B cell (primary cell): Measurements from ENCODE around the gene CNBP. TPM values are rescaled to one million over a fixed set of nuclear protein-coding genes. Genes with fewer than 3 reads are reported as not detected.

ENCODE experiments used
- ATAC-seq: fragments of 200-7000 bp; cut with Tn5 transposase; one replicate; pipeline ENCODE4 v1.10.0; 2021; ENCODE audit warnings: low read depth, mild to moderate bottlenecking, moderate number of reproducible peaks, moderate library complexity
- CTCF ChIA-PET: fragments of 350-600 bp; sonication (Branson Sonifier 250); formaldehyde crosslinking; loops from one replicate; lab custom pipeline; 2021; ENCODE audit warnings: antibody characterized with exemption, inconsistent platforms; lab: Charles Lee
- POLR2A ChIA-PET: fragments of 350-600 bp; sonication (Branson Sonifier 250); formaldehyde crosslinking; loops from one replicate; lab custom pipeline; 2021; ENCODE audit warnings: antibody characterized with exemption; lab: Charles Lee
- DNase-seq: peaks from one replicate; pipeline ENCODE4 v3.0.0; 2013
- H2AFZ ChIP-seq: 2 replicates; pipeline ENCODE4 v1.6.1; 2012; ENCODE audit warnings: mild to moderate bottlenecking, low read depth, low read length; ENCODE audit not compliant: insufficient read depth, poor library complexity, severe bottlenecking
- H3K27ac ChIP-seq, 2 donors: 1 replicate in 1 of 2; 2 replicates in 1 of 2; pipeline ENCODE4 v1.5.1; 2012 to 2013; ENCODE audit warnings: low read length in 2 of 2, mild to moderate bottlenecking in 2 of 2, moderate library complexity in 1 of 2
- H3K27me3 ChIP-seq, 4 experiments: fragments of 200-600 bp in 1 of 4; sonication (generic) in 1 of 4; replicated peaks in 1 of 4; 1 replicate in 2 of 4; 2 replicates in 2 of 4; pipeline versions ENCODE4 v1.6.1 to v1.7.0; 2013 to 2016; ENCODE audit warnings: low read length in 3 of 4, mild to moderate bottlenecking in 2 of 4, mixed read lengths in 1 of 4, moderate library complexity in 1 of 4; ENCODE audit not compliant: insufficient read depth in 4 of 4, control insufficient read depth in 3 of 4; ENCODE audit errors: control extremely low read depth in 1 of 4
- H3K36me3 ChIP-seq, 2 experiments: replicated peaks in 1 of 2; 1 replicate in 1 of 2; 2 replicates in 1 of 2; pipeline versions ENCODE4 v1.6.1 to v1.7.1; 2013; ENCODE audit warnings: low read length in 1 of 2; ENCODE audit not compliant: insufficient read depth in 2 of 2, control insufficient read depth in 1 of 2; ENCODE audit errors: control extremely low read depth in 1 of 2, extremely low read depth in 1 of 2
- H3K4me1 ChIP-seq, 2 donors: fragments of 200-600 bp in 1 of 2; sonication (generic) in 1 of 2; 1 replicate in 1 of 2; 2 replicates in 1 of 2; pipeline versions ENCODE4 v1.5.1 to v1.6.1; 2013 to 2017; ENCODE audit warnings: low read length in 2 of 2; ENCODE audit not compliant: control insufficient read depth in 2 of 2, insufficient read depth in 2 of 2
- H3K4me2 ChIP-seq: replicated peaks from 2 replicates; pipeline ENCODE3; 2012; ENCODE audit warnings: mild to moderate bottlenecking, low read depth, low read length; ENCODE audit not compliant: poor library complexity, severe bottlenecking
- H3K4me3 ChIP-seq, 5 experiments: fragments of 200-600 bp in 1 of 5; sonication (generic) in 1 of 5; 1 replicate in 3 of 5; 2 replicates in 2 of 5; pipeline versions ENCODE4 v1.5.1 to v1.7.0; 2011 to 2016; ENCODE audit warnings: low read length in 4 of 5, mild to moderate bottlenecking in 4 of 5, low read depth in 2 of 5, control low read depth in 1 of 5, moderate library complexity in 1 of 5; ENCODE audit not compliant: insufficient read depth in 1 of 5; ENCODE audit errors: control extremely low read depth in 1 of 5, extremely low read depth in 1 of 5
- H3K79me2 ChIP-seq: fragments of 200-600 bp; sonication (generic); one replicate; pipeline ENCODE4 v1.6.0; 2016; ENCODE audit warnings: low read length; ENCODE audit not compliant: control insufficient read depth, insufficient read depth
- H3K9ac ChIP-seq: fragments of 200-600 bp; sonication (generic); 2 replicates; pipeline ENCODE4 v1.6.1; 2017; ENCODE audit warnings: mild to moderate bottlenecking, low read length, moderate library complexity
- H3K9me3 ChIP-seq, 3 donors: one replicate each; pipeline versions ENCODE4 v1.6.1 to v1.7.1; 2013; ENCODE audit warnings: low read length in 2 of 3; ENCODE audit not compliant: control insufficient read depth in 2 of 3, insufficient read depth in 1 of 3; ENCODE audit errors: control extremely low read depth in 1 of 3
- H4K20me1 ChIP-seq: 2 replicates; pipeline ENCODE4 v1.6.0; 2012; ENCODE audit warnings: mild to moderate bottlenecking, low read length; ENCODE audit not compliant: insufficient read depth, control insufficient read depth, poor library complexity, severe bottlenecking
- H3K27ac Mint-ChIP-seq: one replicate; pipeline ENCODE4 v1.8.0; 2021; ENCODE audit warnings: mixed read lengths
- H3K27me3 Mint-ChIP-seq: one replicate; pipeline ENCODE4 v1.8.0; 2021; ENCODE audit warnings: mixed read lengths
- H3K4me1 Mint-ChIP-seq: one replicate; pipeline ENCODE4 v1.8.0; 2021; ENCODE audit warnings: mixed read lengths
- H3K4me3 Mint-ChIP-seq: one replicate; pipeline ENCODE4 v1.8.0; 2021; ENCODE audit warnings: mixed read lengths
- H3K9me3 Mint-ChIP-seq: one replicate; pipeline ENCODE4 v1.8.0; 2022; ENCODE audit warnings: mixed read lengths; ENCODE audit not compliant: insufficient read depth
- CTCF ChIP-seq: fragments of 200-600 bp; IDR thresholded peaks from one replicate; pipeline ENCODE4 v1.8.0; 2022; ENCODE audit warnings: antibody characterized with exemption, mild to moderate bottlenecking
- EZH2 ChIP-seq: IDR thresholded peaks from 2 replicates; pipeline ENCODE4 v1.6.1; 2012; ENCODE audit warnings: borderline replicate concordance, low read depth, mild to moderate bottlenecking, moderate library complexity, low read length; ENCODE audit not compliant: insufficient read depth, poor library complexity, severe bottlenecking
- WGBS: methylation state at CpG from one replicate; pipeline ENCODE4 v1.1.5; 2013; ENCODE audit warnings: missing lambda C conversion rate; ENCODE audit not compliant: insufficient coverage; 5-methylcytosine and 5-hydroxymethylcytosine counted together
- intact Hi-C: fragments of 100-400 bp; cut with micrococcal nuclease; formaldehyde crosslinking; loops from one replicate; pipeline ENCODE4 v1.10.0; 2022
- polyA plus RNA-seq: library from polyadenylated mRNA; depleted of rRNA; stranded (reverse); fragments of >200 nt; gene quantifications from 2 replicates; pipeline ENCODE4 v1.2.3, GENCODE V29; 2012
- total RNA-seq, 2 donors: library from RNA; stranded (reverse); fragments of 120-200 nt in 1 of 2; gene quantifications; 1 replicate in 1 of 2; 2 replicates in 1 of 2; pipeline versions ENCODE4 v1.2.3 to v1.2.4, GENCODE V29; 2013 to 2022

Gene CNBP
- total and polyA plus RNA-seq, 2 donors (not counting 1 experiment from before 2014, with no cell fraction given) = 167 to 304 TPM

- H3K27me3 Mint-ChIP-seq = no peaks in the 10 kb centered on the region
- 0% methylated on average over 12 of the region's 12 CpGs for WGBS
- CTCF ChIA-PET = interaction anchor here (0.7 to 3.1 kb wide), 20 partner anchors 10 to 279 kb away, joined by 3 to 70 read pairs (median 5); partner anchors contain the start of genes CNBP, COPG1 and IFT122
- DNase-seq (peak; percentile 56), ATAC-seq (no peak)
- Histone ChIP-seq H3K4me1 (peaks cover 18 to 24% of the 10 kb centered on the region in 2 donors), H3K79me2 (peaks cover 19% of the 10 kb centered on the region), H3K36me3 (peaks cover 0 to 28% of the 10 kb centered on the region in 2 experiments), H4K20me1 (peaks cover 13% of the 10 kb centered on the region), H3K4me2 (peak overlapping the region; percentile 83), H3K27me3 (no peaks in the 10 kb centered on the region), H2AFZ (peak overlapping the region; percentile 91), H3K9ac (peak overlapping the region; percentile 98), H3K27ac (peak overlapping the region; percentile 92 to 99), H3K9me3 (no peaks in the 10 kb centered on the region), H3K4me3 (peak overlapping the region; percentile 73 to 99 (median 83))
- peak overlapping the region; percentile 100 for H3K4me3 Mint-ChIP-seq
- H3K27ac Mint-ChIP-seq = peak overlapping the region; percentile 100
- no peaks in the 10 kb centered on the region for H3K9me3 Mint-ChIP-seq
- TF ChIP-seq EZH2 (no peak), CTCF (peak; percentile 53)
- H3K4me1 Mint-ChIP-seq = peaks cover 40% of the 10 kb centered on the region
- intact Hi-C loops = loop anchor here (1.0 kb wide), 9 partner anchors 21 to 237 kb away; partner anchors contain the start of genes CNBP, COPG1 and HMCES
- POLR2A ChIA-PET = interaction anchor here (0.6 to 1.9 kb wide), 6 partner anchors 21 to 154 kb away, joined by 3 to 5 read pairs (median 3); partner anchors contain the start of genes CNBP and RAB43
These were observed 21.8 kb downstream of the CNBP start for GRCh38 chr3:129161860-129162271.
